B cell (primary cell): ENCODE results near the gene RBM44. TPM values are rescaled to one million over a fixed set of nuclear protein-coding genes. Genes with fewer than 3 reads are reported as not detected.

ENCODE experiments used
- ATAC-seq: fragments of 200-7000 bp; cut with Tn5 transposase; one replicate; pipeline ENCODE4 v1.10.0; 2021; ENCODE audit warnings: low read depth, mild to moderate bottlenecking, moderate number of reproducible peaks, moderate library complexity
- CTCF ChIA-PET: fragments of 350-600 bp; sonication (Branson Sonifier 250); formaldehyde crosslinking; loops from one replicate; lab custom pipeline; 2021; ENCODE audit warnings: antibody characterized with exemption, inconsistent platforms; lab: Charles Lee
- POLR2A ChIA-PET: fragments of 350-600 bp; sonication (Branson Sonifier 250); formaldehyde crosslinking; loops from one replicate; lab custom pipeline; 2021; ENCODE audit warnings: antibody characterized with exemption; lab: Charles Lee
- DNase-seq: peaks from one replicate; pipeline ENCODE4 v3.0.0; 2013
- H2AFZ ChIP-seq: 2 replicates; pipeline ENCODE4 v1.6.1; 2012; ENCODE audit warnings: mild to moderate bottlenecking, low read depth, low read length; ENCODE audit not compliant: insufficient read depth, poor library complexity, severe bottlenecking
- H3K27ac ChIP-seq, 2 donors: 1 replicate in 1 of 2; 2 replicates in 1 of 2; pipeline ENCODE4 v1.5.1; 2012 to 2013; ENCODE audit warnings: low read length in 2 of 2, mild to moderate bottlenecking in 2 of 2, moderate library complexity in 1 of 2
- H3K27me3 ChIP-seq, 4 experiments: fragments of 200-600 bp in 1 of 4; sonication (generic) in 1 of 4; replicated peaks in 1 of 4; 1 replicate in 2 of 4; 2 replicates in 2 of 4; pipeline versions ENCODE4 v1.6.1 to v1.7.0; 2013 to 2016; ENCODE audit warnings: low read length in 3 of 4, mild to moderate bottlenecking in 2 of 4, mixed read lengths in 1 of 4, moderate library complexity in 1 of 4; ENCODE audit not compliant: insufficient read depth in 4 of 4, control insufficient read depth in 3 of 4; ENCODE audit errors: control extremely low read depth in 1 of 4
- H3K36me3 ChIP-seq, 2 experiments: replicated peaks in 1 of 2; 1 replicate in 1 of 2; 2 replicates in 1 of 2; pipeline versions ENCODE4 v1.6.1 to v1.7.1; 2013; ENCODE audit warnings: low read length in 1 of 2; ENCODE audit not compliant: insufficient read depth in 2 of 2, control insufficient read depth in 1 of 2; ENCODE audit errors: control extremely low read depth in 1 of 2, extremely low read depth in 1 of 2
- H3K4me1 ChIP-seq, 2 donors: fragments of 200-600 bp in 1 of 2; sonication (generic) in 1 of 2; 1 replicate in 1 of 2; 2 replicates in 1 of 2; pipeline versions ENCODE4 v1.5.1 to v1.6.1; 2013 to 2017; ENCODE audit warnings: low read length in 2 of 2; ENCODE audit not compliant: control insufficient read depth in 2 of 2, insufficient read depth in 2 of 2
- H3K4me2 ChIP-seq: replicated peaks from 2 replicates; pipeline ENCODE3; 2012; ENCODE audit warnings: mild to moderate bottlenecking, low read depth, low read length; ENCODE audit not compliant: poor library complexity, severe bottlenecking
- H3K4me3 ChIP-seq, 5 experiments: fragments of 200-600 bp in 1 of 5; sonication (generic) in 1 of 5; 1 replicate in 3 of 5; 2 replicates in 2 of 5; pipeline versions ENCODE4 v1.5.1 to v1.7.0; 2011 to 2016; ENCODE audit warnings: low read length in 4 of 5, mild to moderate bottlenecking in 4 of 5, low read depth in 2 of 5, control low read depth in 1 of 5, moderate library complexity in 1 of 5; ENCODE audit not compliant: insufficient read depth in 1 of 5; ENCODE audit errors: control extremely low read depth in 1 of 5, extremely low read depth in 1 of 5
- H3K79me2 ChIP-seq: fragments of 200-600 bp; sonication (generic); one replicate; pipeline ENCODE4 v1.6.0; 2016; ENCODE audit warnings: low read length; ENCODE audit not compliant: control insufficient read depth, insufficient read depth
- H3K9ac ChIP-seq: fragments of 200-600 bp; sonication (generic); 2 replicates; pipeline ENCODE4 v1.6.1; 2017; ENCODE audit warnings: mild to moderate bottlenecking, low read length, moderate library complexity
- H3K9me3 ChIP-seq, 3 donors: one replicate each; pipeline versions ENCODE4 v1.6.1 to v1.7.1; 2013; ENCODE audit warnings: low read length in 2 of 3; ENCODE audit not compliant: control insufficient read depth in 2 of 3, insufficient read depth in 1 of 3; ENCODE audit errors: control extremely low read depth in 1 of 3
- H4K20me1 ChIP-seq: 2 replicates; pipeline ENCODE4 v1.6.0; 2012; ENCODE audit warnings: mild to moderate bottlenecking, low read length; ENCODE audit not compliant: insufficient read depth, control insufficient read depth, poor library complexity, severe bottlenecking
- H3K27ac Mint-ChIP-seq: one replicate; pipeline ENCODE4 v1.8.0; 2021; ENCODE audit warnings: mixed read lengths
- H3K27me3 Mint-ChIP-seq: one replicate; pipeline ENCODE4 v1.8.0; 2021; ENCODE audit warnings: mixed read lengths
- H3K4me1 Mint-ChIP-seq: one replicate; pipeline ENCODE4 v1.8.0; 2021; ENCODE audit warnings: mixed read lengths
- H3K4me3 Mint-ChIP-seq: one replicate; pipeline ENCODE4 v1.8.0; 2021; ENCODE audit warnings: mixed read lengths
- H3K9me3 Mint-ChIP-seq: one replicate; pipeline ENCODE4 v1.8.0; 2022; ENCODE audit warnings: mixed read lengths; ENCODE audit not compliant: insufficient read depth
- CTCF ChIP-seq: fragments of 200-600 bp; IDR thresholded peaks from one replicate; pipeline ENCODE4 v1.8.0; 2022; ENCODE audit warnings: antibody characterized with exemption, mild to moderate bottlenecking
- EZH2 ChIP-seq: IDR thresholded peaks from 2 replicates; pipeline ENCODE4 v1.6.1; 2012; ENCODE audit warnings: borderline replicate concordance, low read depth, mild to moderate bottlenecking, moderate library complexity, low read length; ENCODE audit not compliant: insufficient read depth, poor library complexity, severe bottlenecking
- WGBS: methylation state at CpG from one replicate; pipeline ENCODE4 v1.1.5; 2013; ENCODE audit warnings: missing lambda C conversion rate; ENCODE audit not compliant: insufficient coverage; 5-methylcytosine and 5-hydroxymethylcytosine counted together
- intact Hi-C: fragments of 100-400 bp; cut with micrococcal nuclease; formaldehyde crosslinking; loops from one replicate; pipeline ENCODE4 v1.10.0; 2022
- polyA plus RNA-seq: library from polyadenylated mRNA; depleted of rRNA; stranded (reverse); fragments of >200 nt; gene quantifications from 2 replicates; pipeline ENCODE4 v1.2.3, GENCODE V29; 2012
- total RNA-seq, 2 donors: library from RNA; stranded (reverse); fragments of 120-200 nt in 1 of 2; gene quantifications; 1 replicate in 1 of 2; 2 replicates in 1 of 2; pipeline versions ENCODE4 v1.2.3 to v1.2.4, GENCODE V29; 2013 to 2022

Gene RBM44
- total and polyA plus RNA-seq, 2 donors (not counting 1 experiment from before 2014, with no cell fraction given) = 0.39 to 1.3 TPM

GRCh38 chr2:237870754-237871651 is 72.4 kb downstream of the RBM44 start:
- ATAC-seq (no peak), DNase-seq (no peak)
- Histone ChIP-seq H3K27me3 (peaks cover 0 to 20% (median under 1%) of the 10 kb centered on the region in 4 experiments), H3K9me3 (peaks cover 0 to 3% (median 0%) of the 10 kb centered on the region in 3 donors), H3K4me3 (no peak overlapping the region), H3K36me3 (no peaks in the 10 kb centered on the region), H3K4me1 (no peaks in the 10 kb centered on the region), H3K9ac (no peak overlapping the region), H3K4me2 (no peak overlapping the region), H3K27ac (no peak overlapping the region), H2AFZ (no peak overlapping the region), H3K79me2 (no peaks in the 10 kb centered on the region), H4K20me1 (no peaks in the 10 kb centered on the region)
- TF ChIP-seq CTCF (no peak), EZH2 (no peak)
- ChIA-PET CTCF (no interaction called here), POLR2A (no interaction called here)
- H3K27ac Mint-ChIP-seq = no peak overlapping the region
- WGBS = 65% methylated on average over 20 of the region's 23 CpGs
- peaks cover 35% of the 10 kb centered on the region for H3K27me3 Mint-ChIP-seq
- H3K9me3 Mint-ChIP-seq = no peaks in the 10 kb centered on the region
- peaks cover 9% of the 10 kb centered on the region for H3K4me1 Mint-ChIP-seq
- intact Hi-C loops = no loop called here
- no peak overlapping the region for H3K4me3 Mint-ChIP-seq
